Measurements from ENCODE around the gene MLLT3.

The MLLT3 gene

GRCh38 chr9:20553558-20554149 is 68.6 kb downstream of the MLLT3 start:
- no peak for DNase-seq

DNA sequence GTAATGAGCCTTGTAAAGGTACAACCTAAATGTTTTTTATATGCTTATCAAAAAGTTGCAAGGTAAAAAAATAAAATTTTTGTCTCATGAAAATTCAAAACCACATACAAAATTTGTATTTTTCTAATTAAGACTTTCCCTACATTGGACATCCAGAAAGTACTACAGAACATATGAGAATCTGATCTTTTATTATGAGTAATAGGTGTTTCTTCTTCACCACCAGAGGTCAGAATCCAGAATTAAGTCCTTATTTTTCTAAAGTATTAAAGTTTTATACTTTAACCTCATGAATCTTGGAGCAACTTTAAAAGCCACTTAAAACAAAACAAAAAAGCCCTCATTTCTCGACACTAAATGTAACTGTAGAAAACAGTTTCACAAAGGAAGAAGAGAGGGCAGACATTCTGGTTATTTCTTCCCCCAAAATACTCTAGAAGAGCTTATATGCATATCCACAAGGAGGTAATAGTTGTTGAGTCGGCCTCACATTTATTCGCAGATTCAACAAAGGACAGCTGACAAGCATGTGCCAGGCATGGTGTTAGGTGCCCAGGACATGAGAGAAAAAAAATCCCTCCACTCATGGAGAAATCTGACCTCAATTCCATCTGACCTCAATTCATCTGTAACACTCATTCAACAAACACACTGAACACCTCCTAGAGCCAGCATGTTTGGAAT is 69.3 kb downstream of the MLLT3 start:
- DNase-seq: no peak

DNA sequence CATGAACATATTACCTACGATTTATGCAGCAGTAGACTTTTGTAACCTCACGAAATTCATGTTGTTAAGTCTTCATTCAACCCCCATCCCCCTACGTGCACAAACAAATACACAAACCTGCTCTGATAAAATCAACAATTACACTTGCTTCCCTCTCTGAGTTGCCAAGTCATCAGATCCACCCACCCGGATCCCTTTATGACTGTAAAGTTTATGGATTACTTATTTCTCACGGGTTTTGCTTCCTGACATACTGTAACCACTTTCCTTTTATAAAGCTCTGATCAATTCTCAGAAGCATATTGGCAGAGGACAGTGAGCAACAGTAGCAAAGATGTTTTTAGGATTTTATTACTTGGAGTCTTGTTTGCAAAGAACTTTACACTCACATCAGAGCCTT is 70.5 kb downstream of the MLLT3 start:
- no peak for DNase-seq

- no peak for DNase-seq
Measured at GRCh38 chr9:20551236-20551635, 71.1 kb downstream of the MLLT3 start.

GRCh38 chr9:20550326-20550725 is 72.0 kb downstream of the MLLT3 start:
- DNase-seq: no peak

DNA sequence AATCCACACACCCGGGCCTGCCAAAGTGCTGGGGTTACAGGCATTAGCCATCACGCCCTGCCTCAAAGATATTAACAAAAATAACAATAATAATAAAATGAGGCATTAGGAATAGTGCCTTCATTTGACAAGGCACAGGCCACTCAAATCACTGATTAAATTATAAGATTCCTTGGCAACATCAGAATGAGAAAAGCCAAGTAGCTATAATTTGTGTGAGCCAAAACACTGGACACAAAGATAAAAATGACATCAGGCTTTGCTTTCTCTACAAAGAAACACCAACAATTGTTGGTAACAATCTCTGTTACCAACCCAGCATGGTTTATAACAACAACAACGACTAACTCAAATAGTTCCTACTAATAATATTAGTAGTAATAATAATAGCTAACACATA is 73.2 kb downstream of the MLLT3 start:
- DNase-seq: no peak

GRCh38 chr9:20545023-20545622 is 77.2 kb downstream of the MLLT3 start:
- no peak for DNase-seq

- no peak for DNase-seq
Measured at GRCh38 chr9:20540169-20540863, 82.0 kb downstream of the MLLT3 start.

- no peak for DNase-seq
Measured at GRCh38 chr9:20538956-20539355, 83.3 kb downstream of the MLLT3 start.

GRCh38 chr9:20538092-20538491 is 84.2 kb downstream of the MLLT3 start:
- DNase-seq: no peak

GRCh38 chr9:20537294-20537693 is 85.0 kb downstream of the MLLT3 start:
- DNase-seq: no peak

DNA sequence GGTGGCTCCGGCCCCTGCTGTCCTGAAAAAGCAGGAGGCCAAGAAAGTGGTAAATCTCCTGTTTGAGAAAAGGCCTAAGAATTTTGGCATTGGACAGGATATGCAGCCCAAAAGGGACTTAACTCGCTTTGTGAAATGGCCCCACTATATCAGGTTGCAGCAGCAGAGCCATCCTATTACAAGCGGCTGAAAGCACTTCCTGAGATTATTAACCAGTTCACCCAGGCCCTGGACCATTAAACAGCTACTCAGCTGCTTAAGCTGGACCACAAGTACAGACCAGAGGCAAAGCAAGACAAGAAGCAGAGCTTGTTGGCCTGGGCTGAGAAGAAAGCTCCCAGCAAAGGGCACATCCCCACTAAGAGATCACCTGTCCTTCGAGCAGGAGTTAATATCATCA is 89.7 kb downstream of the MLLT3 start:
- DNase-seq: no peak

GRCh38 chr9:20529837-20530236 is 92.5 kb downstream of the MLLT3 start:
- no peak for DNase-seq

GRCh38 chr9:20528253-20528652 is 94.0 kb downstream of the MLLT3 start:
- DNase-seq: no peak

GRCh38 chr9:20526500-20527319 is 95.6 kb downstream of the MLLT3 start:
- no peak for DNase-seq

DNA sequence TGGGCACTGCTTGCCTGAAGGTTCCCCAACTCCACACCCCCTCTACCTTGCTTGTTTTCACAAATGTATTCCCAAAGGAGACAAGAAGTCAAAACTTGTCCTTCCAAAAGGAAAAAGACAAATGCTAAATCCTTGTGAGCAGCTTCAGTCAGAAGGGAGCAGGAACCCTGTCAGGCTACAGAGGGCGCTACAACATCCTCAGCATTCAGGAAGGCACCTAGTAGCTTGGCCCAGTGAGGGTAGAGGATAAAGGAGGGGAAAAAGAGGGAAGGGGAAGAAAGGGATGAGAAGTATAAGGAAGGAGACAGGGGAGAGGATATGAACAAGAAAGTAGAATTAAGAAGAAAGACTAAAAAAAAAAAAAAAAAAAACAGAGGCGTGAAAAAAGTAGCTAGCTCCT is 97.5 kb downstream of the MLLT3 start:
- no peak for DNase-seq

GRCh38 chr9:20518737-20519136 is 103.6 kb downstream of the MLLT3 start:
- DNase-seq: no peak

DNA sequence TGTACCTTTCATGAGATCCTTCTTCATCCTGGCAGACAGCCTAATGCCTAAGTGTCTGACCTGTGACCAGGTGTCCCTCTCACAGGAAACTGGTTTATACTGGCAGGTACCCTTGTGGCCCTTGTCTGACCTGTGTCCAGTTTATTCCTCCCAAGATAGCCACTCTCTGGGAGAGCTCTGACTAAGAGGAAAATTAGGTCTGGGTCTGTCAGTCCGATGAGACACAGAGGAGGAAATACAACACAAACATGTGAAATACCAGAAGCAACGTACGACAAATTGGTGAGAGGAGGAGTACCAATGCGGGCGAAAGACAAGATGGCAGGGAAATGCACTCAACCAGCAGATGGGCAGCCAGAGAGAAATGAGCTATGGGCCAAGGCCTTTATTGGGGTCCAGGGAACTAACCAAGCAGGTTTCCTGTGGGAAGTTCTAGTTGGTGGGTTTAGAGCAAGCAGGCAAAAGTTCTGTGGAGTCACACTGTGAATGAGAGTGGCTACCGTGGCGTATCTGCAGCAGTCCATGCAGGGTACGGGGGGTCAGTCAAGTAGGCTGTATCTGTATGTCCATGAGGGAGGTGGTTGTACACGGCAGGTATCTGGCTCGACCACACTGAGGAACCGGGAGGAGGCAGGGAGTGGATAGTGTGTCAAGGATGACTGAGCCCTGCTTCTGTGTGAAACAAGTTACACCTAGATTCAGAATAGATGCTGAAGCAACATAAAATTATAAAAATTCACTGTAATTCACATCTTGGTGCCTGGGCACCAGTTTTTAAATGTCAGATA is 109.0 kb downstream of the MLLT3 start:
- no peak for DNase-seq

DNA sequence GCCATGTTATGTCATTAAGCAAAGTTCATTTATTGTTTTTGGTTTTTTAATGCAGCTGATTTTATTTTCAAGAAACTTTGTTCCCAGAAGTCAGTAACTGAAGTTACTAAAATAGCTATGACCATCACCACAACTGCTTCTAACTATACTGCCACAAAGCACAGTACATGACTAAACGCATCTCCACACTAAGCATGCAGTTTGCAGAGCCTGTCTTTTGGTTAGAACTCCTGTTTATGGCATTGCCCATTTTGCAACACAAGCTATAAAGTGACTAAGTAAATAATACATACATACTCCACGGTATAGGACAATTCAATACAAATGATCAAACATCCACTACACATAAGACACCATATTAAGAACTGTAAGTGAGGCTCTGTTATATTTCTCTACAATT is 109.7 kb downstream of the MLLT3 start:
- no peak for DNase-seq

DNA sequence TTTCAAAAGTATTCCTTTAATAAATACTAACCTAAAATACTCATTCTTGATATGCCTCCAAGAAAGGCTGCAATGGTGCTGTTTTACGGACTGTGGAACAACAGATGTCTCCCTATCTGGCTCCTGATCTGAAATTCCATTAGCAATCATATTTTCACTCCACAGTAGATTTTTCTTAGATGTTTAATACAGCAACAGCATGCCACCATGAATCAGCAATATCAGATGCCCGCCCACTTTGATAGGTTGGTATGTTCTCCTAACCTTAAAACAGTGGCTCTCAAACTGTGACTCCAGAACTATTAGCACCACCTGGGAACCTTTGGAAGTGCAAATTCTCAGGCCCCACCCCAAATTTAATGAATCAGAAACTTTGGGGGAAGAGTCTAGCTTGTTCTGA is 110.2 kb downstream of the MLLT3 start:
- no peak for DNase-seq

GRCh38 chr9:20511686-20512085 is 110.6 kb downstream of the MLLT3 start:
- no peak for DNase-seq

DNA sequence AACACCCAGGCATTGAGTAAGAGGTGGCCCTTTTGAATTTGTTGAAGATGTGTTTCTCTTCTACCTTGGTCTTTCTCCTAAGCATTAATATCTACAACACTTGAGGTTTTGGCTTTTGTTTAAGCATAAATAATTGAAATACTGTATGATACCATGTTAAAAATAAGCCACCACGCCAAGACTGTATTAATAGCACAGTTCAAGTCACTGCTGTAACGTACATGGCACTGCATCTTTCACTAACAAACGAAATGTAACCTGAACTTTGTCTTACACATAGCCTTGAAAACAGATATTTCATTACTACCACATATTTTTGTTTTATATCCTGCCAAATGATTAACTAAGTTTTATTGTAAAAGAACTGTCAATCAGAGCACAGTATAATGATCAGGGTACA is 112.8 kb downstream of the MLLT3 start:
- DNase-seq: no peak

All from GF-D8 (cell line).